IMR-90 (cell line): ENCODE data around the gene PDS5A. TPM values are rescaled to one million over a fixed set of nuclear protein-coding genes. Genes with fewer than 3 reads are reported as not detected.

ENCODE experiments used
- ATAC-seq: fragments of 200-7000 bp; cut with Tn5 transposase; 2 replicates; pipeline ENCODE4 v1.9.1; 2020; ENCODE audit warnings: low read depth, mild to moderate bottlenecking, moderate library complexity
- BruUV-seq: library from RNA; stranded (reverse); fragments of 400-500 nt; replicated peaks from 2 replicates; lab custom pipeline; 2021; lab: Mats Ljungman, UMichigan
- CTCF ChIA-PET: fragments of 300-600 bp; formaldehyde crosslinking; extraction: SDS; loops from one replicate; lab custom pipeline; 2021; ENCODE audit warnings: antibody characterized with exemption; lab: Yijun Ruan, JAX
- POLR2A ChIA-PET: fragments of 300-600 bp; sonication (Branson Sonifier 250); formaldehyde crosslinking; loops from one replicate; lab custom pipeline; 2022; ENCODE audit warnings: antibody characterized with exemption; ENCODE audit not compliant: unreplicated experiment; lab: Charles Lee
- DNase-seq: peaks from one replicate; pipeline ENCODE4 v3.0.0; 2013
- H2AFZ ChIP-seq: replicated peaks from 2 replicates; pipeline ENCODE3; 2013; ENCODE audit warnings: low read length, mild to moderate bottlenecking; ENCODE audit not compliant: poor library complexity
- H2AK5ac ChIP-seq: 2 replicates; pipeline ENCODE4 v1.6.1; 2013; ENCODE audit warnings: low read depth, low read length, inconsistent platforms
- H2AK9ac ChIP-seq: replicated peaks from 2 replicates; pipeline ENCODE3; 2013; ENCODE audit warnings: mild to moderate bottlenecking, low read depth, low read length, moderate library complexity; ENCODE audit not compliant: poor library complexity
- H2BK120ac ChIP-seq: 2 replicates; pipeline ENCODE4 v1.6.1; 2013; ENCODE audit warnings: low read depth, low read length, inconsistent platforms
- H2BK15ac ChIP-seq: 3 replicates; pipeline ENCODE4 v1.6.1; 2013; ENCODE audit warnings: low read depth, low read length, inconsistent platforms
- H2BK20ac ChIP-seq: 2 replicates; pipeline ENCODE4 v1.6.1; 2013; ENCODE audit warnings: low read depth, mild to moderate bottlenecking, inconsistent platforms, low read length, moderate library complexity
- H2BK5ac ChIP-seq: 2 replicates; pipeline ENCODE4 v1.6.1; 2013; ENCODE audit warnings: mild to moderate bottlenecking, low read depth, low read length, inconsistent platforms; ENCODE audit not compliant: poor library complexity, severe bottlenecking
- H3K14ac ChIP-seq: replicated peaks from 2 replicates; pipeline ENCODE4 v1.6.1; 2013; ENCODE audit warnings: low read depth, low read length, inconsistent platforms
- H3K18ac ChIP-seq: 2 replicates; pipeline ENCODE4 v1.6.1; 2013; ENCODE audit warnings: low read depth, low read length, control low read depth
- H3K23ac ChIP-seq: 2 replicates; pipeline ENCODE4 v1.6.1; 2013; ENCODE audit warnings: low read depth, low read length, inconsistent platforms
- H3K27ac ChIP-seq: 2 replicates; pipeline ENCODE4 v1.5.1; 2013; ENCODE audit warnings: mild to moderate bottlenecking, control low read depth, low read length; ENCODE audit not compliant: insufficient read depth
- H3K27me3 ChIP-seq: 2 replicates; pipeline ENCODE4 v1.6.1; 2013; ENCODE audit warnings: low read length; ENCODE audit not compliant: control insufficient read depth, insufficient read depth
- H3K36me3 ChIP-seq: 2 replicates; pipeline ENCODE4 v1.6.1; 2013; ENCODE audit warnings: low read length, mixed read lengths; ENCODE audit not compliant: control insufficient read depth, insufficient read depth
- H3K4ac ChIP-seq: 2 replicates; pipeline ENCODE4 v1.6.1; 2013; ENCODE audit warnings: low read depth, low read length, inconsistent platforms
- H3K4me1 ChIP-seq: 2 replicates; pipeline ENCODE4 v1.6.1; 2013; ENCODE audit warnings: low read length, mixed read lengths; ENCODE audit not compliant: control insufficient read depth, insufficient read depth
- H3K4me2 ChIP-seq: 2 replicates; pipeline ENCODE4 v1.6.1; 2013; ENCODE audit warnings: low read depth, mild to moderate bottlenecking, control low read depth, low read length, moderate library complexity
- H3K4me3 ChIP-seq: 2 replicates; pipeline ENCODE4 v1.5.1; 2013; ENCODE audit warnings: low read depth, mild to moderate bottlenecking, control low read depth, low read length, moderate library complexity; ENCODE audit not compliant: insufficient read depth
- H3K56ac ChIP-seq: 2 replicates; pipeline ENCODE4 v1.6.1; 2013; ENCODE audit warnings: low read length, inconsistent platforms; ENCODE audit not compliant: insufficient read depth; ENCODE audit errors: extremely low read depth
- H3K79me1 ChIP-seq, 2 experiments: 2 replicates each; pipeline ENCODE4 v1.6.1; 2013; ENCODE audit warnings: low read length in 2 of 2, inconsistent platforms in 1 of 2, low read depth in 1 of 2
- H3K9ac ChIP-seq: 2 replicates; pipeline ENCODE4 v1.6.1; 2013; ENCODE audit warnings: low read depth, low read length, control low read depth
- H3K9me1 ChIP-seq: 2 replicates; pipeline ENCODE4 v1.6.1; 2013; ENCODE audit warnings: low read length, inconsistent platforms; ENCODE audit not compliant: insufficient read depth
- H3K9me3 ChIP-seq: 2 replicates; pipeline ENCODE4 v1.6.1; 2013; ENCODE audit warnings: low read length; ENCODE audit not compliant: control insufficient read depth, insufficient read depth
- H4K20me1 ChIP-seq: 2 replicates; pipeline ENCODE4 v1.6.1; 2013; ENCODE audit warnings: low read length, inconsistent platforms; ENCODE audit not compliant: insufficient read depth
- H4K5ac ChIP-seq: 2 replicates; pipeline ENCODE4 v1.6.1; 2013; ENCODE audit warnings: mild to moderate bottlenecking, low read depth, low read length, control low read depth
- H4K8ac ChIP-seq, 2 experiments: 2 replicates each; pipeline ENCODE4 v1.6.1; 2013; ENCODE audit warnings: low read depth in 2 of 2, low read length in 2 of 2, control low read depth in 1 of 2, inconsistent platforms in 1 of 2
- H4K91ac ChIP-seq: 2 replicates; pipeline ENCODE4 v1.6.1; 2013; ENCODE audit warnings: low read depth, low read length, inconsistent platforms; ENCODE audit not compliant: insufficient read depth
- SMC3 ChIP-seq: fragments of 150-350 bp; IDR thresholded peaks from 2 replicates; pipeline ENCODE4 v1.6.1; 2016; ENCODE audit warnings: low read depth, mild to moderate bottlenecking, antibody characterized with exemption, low read length, moderate library complexity
- USF2 ChIP-seq: fragments of 150-350 bp; IDR thresholded peaks from 2 replicates; pipeline ENCODE4 v1.6.1; 2017; ENCODE audit warnings: mild to moderate bottlenecking, antibody characterized with exemption, low read length, low read depth
- dilution Hi-C: fragments of 300-500 bp; cut with HindIII; formaldehyde crosslinking; loops from one replicate; pipeline ENCODE4 v1.14.3; 2018; ENCODE audit warnings: low sequenced_read_pairs; ENCODE audit not compliant: unreplicated experiment
- in situ Hi-C: fragments of 300-500 bp; cut with MboI; formaldehyde crosslinking; loops from 3 replicates; pipeline ENCODE4 v1.14.3; 2019; ENCODE audit warnings: low sequenced_read_pairs, inconsistent platforms, mixed read lengths
- intact Hi-C: fragments of 100-400 bp; cut with micrococcal nuclease; formaldehyde crosslinking; loops from 2 replicates; pipeline ENCODE4 v1.10.0; 2022
- polyA plus RNA-seq, 3 experiments: library from polyadenylated mRNA; depleted of rRNA; stranded (reverse); fragments of >200 nt; gene quantifications; 2 replicates each; pipeline ENCODE4 v1.2.3, GENCODE V29; 2012; ENCODE audit warnings: low replicate concordance in 1 of 3
- total RNA-seq: library from RNA; depleted of rRNA; stranded (reverse); fragments of >200 nt; gene quantifications from 2 replicates; pipeline ENCODE4 v1.2.3, GENCODE V29; 2012

Gene PDS5A
- total and polyA plus RNA-seq, 2 of the 4 experiments (the other 2 are of a cell fraction) = 16.3 to 33.5 TPM

GRCh38 chr4:39950861-39951481 lies 26.7 kb downstream of the PDS5A start:
- Histone ChIP-seq H2BK15ac (no peak overlapping the region), H3K36me3 (no peaks in the 10 kb centered on the region), H2AK9ac (no peak overlapping the region), H3K4me2 (no peak overlapping the region), H3K4me3 (no peak overlapping the region), H3K27me3 (no peaks in the 10 kb centered on the region), H3K56ac (no peak overlapping the region), H3K9ac (no peak overlapping the region), H3K4me1 (peaks cover 5% of the 10 kb centered on the region), H2BK20ac (no peak overlapping the region), H3K9me3 (no peaks in the 10 kb centered on the region), H2AK5ac (no peak overlapping the region), H4K20me1 (peaks cover 69% of the 10 kb centered on the region), H3K14ac (no peak overlapping the region), H4K8ac (no peak overlapping the region), H3K9me1 (peaks cover 17% of the 10 kb centered on the region), H2AFZ (no peak overlapping the region), H3K4ac (no peak overlapping the region), H4K5ac (no peak overlapping the region), H2BK120ac (no peak overlapping the region), H3K27ac (no peak overlapping the region), H3K23ac (0 out of 2 replicates have a peak overlapping the region, but pooled peaks have one; percentile 15), H2BK5ac (no peak overlapping the region), H4K91ac (no peak overlapping the region), H3K18ac (no peak overlapping the region), H3K79me1 (peaks cover 20 to 82% of the 10 kb centered on the region in 2 experiments)
- ChIA-PET POLR2A (no interaction called here), CTCF (no interaction called here)
- peak; percentile 19 for DNase-seq
- no TSS peak for BruUV-seq
- in situ Hi-C loops = no loop called here
- dilution Hi-C loops = no loop called here
- ATAC-seq = peak; percentile 69
- TF ChIP-seq SMC3 (no peak), USF2 (peak; percentile 7; the same call in 1 of the 2 replicates)
- intact Hi-C loops = no loop called here
